Stomach (tissue), 4 donors: ENCODE measurements around the gene KLF4.

Experiments used
- POLR2A ChIP-seq, 4 donors: fragments of 450-650 bp; IDR thresholded peaks; one replicate each; pipeline ENCODE4 v1.6.1; 2016; ENCODE audit warnings: antibody characterized with exemption in 4 of 4, control low read depth in 2 of 4, mild to moderate bottlenecking in 1 of 4, moderate library complexity in 1 of 4
- POLR2AphosphoS5 ChIP-seq, 3 donors: sonication (generic); formaldehyde crosslinking; IDR thresholded peaks; one replicate each; pipeline ENCODE4 v1.6.1; 2016; ENCODE audit warnings: antibody characterized with exemption in 3 of 3
- TF ChIP-seq, protein P1 (sequence below), 7 experiments: fragments of 450-650 bp in 4 of 7; fragments of 200-600 bp in 3 of 7; sonication (generic) in 3 of 7; IDR thresholded peaks; one replicate each; pipeline ENCODE4 v1.5.1; 2016 to 2019; ENCODE audit warnings: antibody characterized with exemption in 7 of 7, control low read depth in 2 of 7, mild to moderate bottlenecking in 1 of 7

DNA sequence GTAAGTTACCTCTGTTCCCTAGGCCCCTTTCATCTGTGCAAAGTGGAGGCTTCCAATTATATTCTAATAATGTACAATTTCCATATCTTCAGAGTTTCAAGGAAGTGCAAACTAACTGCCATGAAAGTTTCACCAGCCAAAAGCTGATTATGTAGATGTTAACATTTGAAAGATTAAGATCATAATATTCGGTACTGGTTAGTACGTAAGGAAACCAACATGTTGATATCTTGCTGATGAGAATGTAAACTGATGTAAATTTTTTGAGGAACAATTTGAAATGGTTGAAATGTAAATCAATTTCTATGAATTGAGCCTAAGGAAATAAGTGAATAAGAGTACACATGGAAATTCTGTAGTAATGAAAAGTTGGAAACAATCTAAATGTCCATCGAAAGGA lies 12.9 kb upstream of the KLF4 start:
- TF ChIP-seq, protein P1, sequence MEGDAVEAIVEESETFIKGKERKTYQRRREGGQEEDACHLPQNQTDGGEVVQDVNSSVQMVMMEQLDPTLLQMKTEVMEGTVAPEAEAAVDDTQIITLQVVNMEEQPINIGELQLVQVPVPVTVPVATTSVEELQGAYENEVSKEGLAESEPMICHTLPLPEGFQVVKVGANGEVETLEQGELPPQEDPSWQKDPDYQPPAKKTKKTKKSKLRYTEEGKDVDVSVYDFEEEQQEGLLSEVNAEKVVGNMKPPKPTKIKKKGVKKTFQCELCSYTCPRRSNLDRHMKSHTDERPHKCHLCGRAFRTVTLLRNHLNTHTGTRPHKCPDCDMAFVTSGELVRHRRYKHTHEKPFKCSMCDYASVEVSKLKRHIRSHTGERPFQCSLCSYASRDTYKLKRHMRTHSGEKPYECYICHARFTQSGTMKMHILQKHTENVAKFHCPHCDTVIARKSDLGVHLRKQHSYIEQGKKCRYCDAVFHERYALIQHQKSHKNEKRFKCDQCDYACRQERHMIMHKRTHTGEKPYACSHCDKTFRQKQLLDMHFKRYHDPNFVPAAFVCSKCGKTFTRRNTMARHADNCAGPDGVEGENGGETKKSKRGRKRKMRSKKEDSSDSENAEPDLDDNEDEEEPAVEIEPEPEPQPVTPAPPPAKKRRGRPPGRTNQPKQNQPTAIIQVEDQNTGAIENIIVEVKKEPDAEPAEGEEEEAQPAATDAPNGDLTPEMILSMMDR (IDR thresholded peaks at IDR 0.05): no peak
- TF ChIP-seq POLR2A (IDR thresholded peaks at IDR 0.05): no peak
- TF ChIP-seq POLR2AphosphoS5 (IDR thresholded peaks at IDR 0.05): no peak
